A549 (cell line): ENCODE results near the gene ZBTB46.

ENCODE experiments used
- ATOH8 ChIP-seq: fragments of 250-450 bp; sonication (Bioruptor Pico); IDR thresholded peaks from 2 replicates; pipeline ENCODE4 v1.5.0; 2020; ENCODE audit warnings: low read depth, mild to moderate bottlenecking, moderate library complexity
- CTCF ChIP-seq: fragments of >200 bp; sonication (Bioruptor Twin); formaldehyde crosslinking; IDR thresholded peaks from 3 replicates; pipeline ENCODE4 v1.5.1; 2016
- FOSL2 ChIP-seq, 2 experiments: fragments of 450-650 bp in 1 of 2; fragments of >200 bp in 1 of 2; sonication (Bioruptor Twin) in 1 of 2; formaldehyde crosslinking; IDR thresholded peaks; 2 replicates each; pipeline versions ENCODE4 v1.5.0 to v1.6.1; 2016 to 2020; ENCODE audit warnings: mild to moderate bottlenecking in 1 of 2, moderate library complexity in 1 of 2
- JUN ChIP-seq, 2 experiments: fragments of >200 bp; sonication (Bioruptor Twin); formaldehyde crosslinking; IDR thresholded peaks; 2 replicates in 1 of 2; 3 replicates in 1 of 2; pipeline ENCODE4 v1.6.1; 2016 to 2017
- MAX ChIP-seq: IDR thresholded peaks from 2 replicates; pipeline ENCODE4 v1.6.1; 2012
- POLR2A ChIP-seq: IDR thresholded peaks from 2 replicates; pipeline ENCODE4 v1.6.1; 2012; ENCODE audit warnings: mild to moderate bottlenecking, low read length
- RAD21 ChIP-seq, 2 experiments: fragments of >200 bp in 1 of 2; sonication (Bioruptor Twin) in 1 of 2; formaldehyde crosslinking in 1 of 2; IDR thresholded peaks in 1 of 2; conservative IDR thresholded peaks in 1 of 2; 2 replicates in 1 of 2; 3 replicates in 1 of 2; pipeline ENCODE4 v1.6.1; 2012 to 2018; ENCODE audit warnings: inconsistent platforms in 1 of 2
- SMC3 ChIP-seq: fragments of >200 bp; sonication (Bioruptor Twin); formaldehyde crosslinking; IDR thresholded peaks from 3 replicates; pipeline ENCODE4 v1.6.1; 2018; ENCODE audit warnings: inconsistent platforms

- TF ChIP-seq SMC3 (no peak), CTCF (no peak), RAD21 (conservative IDR thresholded peaks at IDR 0.05 in 1 of 2, IDR thresholded peaks at IDR 0.05 in 1 of 2) (no peak), MAX (no peak), FOSL2 (IDR thresholded peaks at IDR 0.05) (no peak), FOSL2 (CRISPR knock-in tag; IDR thresholded peaks at IDR 0.05) (no peak), JUN (IDR thresholded peaks at IDR 0.05) (no peak), POLR2A (no peak), ATOH8 (CRISPR knock-in tag) (no peak)
Measured at GRCh38 chr20:63778857-63779256, 52.2 kb downstream of the ZBTB46 start.
